Ovary (tissue), 3 donors: ENCODE measurements around the gene CENPP.

Experiments
- POLR2A ChIP-seq: fragments of 450-650 bp; IDR thresholded peaks from one replicate; pipeline ENCODE4 v1.6.1; 2017; ENCODE audit warnings: antibody characterized with exemption, mild to moderate bottlenecking, moderate library complexity
- TF ChIP-seq, protein P1 (sequence below), 3 donors: fragments of 450-650 bp in 2 of 3; fragments of 200-600 bp in 1 of 3; IDR thresholded peaks; one replicate each; pipeline versions ENCODE4 v1.5.1 to v1.8.0; 2016 to 2022; ENCODE audit warnings: antibody characterized with exemption in 3 of 3, mild to moderate bottlenecking in 1 of 3
- donor health status: DM: no; HTN: no; CAD: no.

GRCh38 chr9:92663126-92663525 is 337.4 kb downstream of the CENPP start:
- TF ChIP-seq, protein P1, sequence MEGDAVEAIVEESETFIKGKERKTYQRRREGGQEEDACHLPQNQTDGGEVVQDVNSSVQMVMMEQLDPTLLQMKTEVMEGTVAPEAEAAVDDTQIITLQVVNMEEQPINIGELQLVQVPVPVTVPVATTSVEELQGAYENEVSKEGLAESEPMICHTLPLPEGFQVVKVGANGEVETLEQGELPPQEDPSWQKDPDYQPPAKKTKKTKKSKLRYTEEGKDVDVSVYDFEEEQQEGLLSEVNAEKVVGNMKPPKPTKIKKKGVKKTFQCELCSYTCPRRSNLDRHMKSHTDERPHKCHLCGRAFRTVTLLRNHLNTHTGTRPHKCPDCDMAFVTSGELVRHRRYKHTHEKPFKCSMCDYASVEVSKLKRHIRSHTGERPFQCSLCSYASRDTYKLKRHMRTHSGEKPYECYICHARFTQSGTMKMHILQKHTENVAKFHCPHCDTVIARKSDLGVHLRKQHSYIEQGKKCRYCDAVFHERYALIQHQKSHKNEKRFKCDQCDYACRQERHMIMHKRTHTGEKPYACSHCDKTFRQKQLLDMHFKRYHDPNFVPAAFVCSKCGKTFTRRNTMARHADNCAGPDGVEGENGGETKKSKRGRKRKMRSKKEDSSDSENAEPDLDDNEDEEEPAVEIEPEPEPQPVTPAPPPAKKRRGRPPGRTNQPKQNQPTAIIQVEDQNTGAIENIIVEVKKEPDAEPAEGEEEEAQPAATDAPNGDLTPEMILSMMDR (IDR thresholded peaks at IDR 0.05), result no peak
- no peak for TF ChIP-seq POLR2A
